ENCODE results near the gene GPATCH1. TPM values are rescaled to one million over a fixed set of nuclear protein-coding genes. Genes with fewer than 3 reads are reported as not detected.
"Not testable (repeated sequence)": the region's sequence is repeated elsewhere in the genome, so short reads cannot be mapped to it uniquely, and the experiment has no call there.

GPATCH1 gene
- total RNA-seq, 1 experiment from 2014 or later, result 7.8 TPM

DNA sequence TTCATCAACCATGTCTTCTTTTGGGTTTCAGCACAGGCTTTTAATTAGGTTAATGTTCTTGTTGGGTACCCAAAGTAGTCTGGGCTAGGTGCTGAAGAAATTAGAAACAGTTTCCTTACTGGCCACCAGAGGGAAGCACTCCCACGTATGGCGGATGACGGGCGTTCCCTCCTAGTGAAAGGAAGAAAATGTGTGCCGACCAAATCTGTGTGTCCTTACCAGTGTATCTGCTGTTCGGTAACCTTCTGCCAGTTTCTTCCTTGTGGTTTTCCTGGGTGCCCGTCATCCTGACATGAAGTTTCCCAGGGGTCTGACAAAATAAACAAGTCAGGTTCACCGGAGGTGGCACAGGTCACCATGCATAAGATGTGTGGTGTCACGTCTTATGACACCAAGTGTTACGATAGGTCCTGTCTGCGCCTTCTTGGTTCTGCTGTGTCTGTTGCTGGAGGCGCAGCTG, 45.0 kb downstream of the GPATCH1 start:
- H2AFZ ChIP-seq (ENCODE audit: low read depth, low read length, poor library complexity, severe bottlenecking), result no peak overlapping the region
- ChIA-PET CTCF (interaction anchor here (1.3 to 2.2 kb wide), 2 partner anchors 58 to 154 kb away, joined by 4 to 35 read pairs; partner anchors contain the start of genes CEP89 and FAAP24), POLR2A (interaction anchor here (0.8 kb wide), 1 partner anchor 154 kb away, joined by 3 read pairs; the partner anchor contains the start of genes CEP89 and FAAP24), RAD21 (ENCODE audit: low non-redundant PET in 1 of 2, low total read pairs in 2 of 2, uncharacterized antibody in 2 of 2, unreplicated experiment in 2 of 2) (interaction anchor here (1.0 to 1.3 kb wide), 3 partner anchors 58 to 154 kb away, joined by 3 to 4 read pairs (median 3); partner anchors contain the start of genes CEP89 (in 1 of the 2) and FAAP24 (in 1 of the 2))
- ATAC-seq, result peak; percentile 93
- H3K79me2 ChIP-seq (ENCODE audit: insufficient read depth, low read length), result no peaks in the 10 kb centered on the region
- H3K9ac ChIP-seq (ENCODE audit: low read length), result no peak overlapping the region
- no peak overlapping the region for H3K4me3 ChIP-seq (replicated peaks in 1 of 2; ENCODE audit: low read depth in 1 of 2, low read length in 2 of 2)
- BruUV-seq (replicated peaks), result no TSS peak
- H3K4me1 ChIP-seq (ENCODE audit: control insufficient read depth in 1 of 2, insufficient read depth in 2 of 2, low read length in 2 of 2), result peaks cover 0 to 4% of the 10 kb centered on the region in 2 experiments; a peak in 2 of 4 replicates
- no peaks in the 10 kb centered on the region for H4K20me1 ChIP-seq (ENCODE audit: insufficient read depth)
- TF ChIP-seq CEBPB (IDR thresholded peaks at IDR 0.05; ENCODE audit: low read depth) (no peak), RAD21 (IDR thresholded peaks at IDR 0.05; ENCODE audit: low read depth) (peak; percentile 76), CTCF (IDR thresholded peaks at IDR 0.05 in 2 of 3, conservative IDR thresholded peaks at IDR 0.05 in 1 of 3; ENCODE audit: borderline replicate concordance in 1 of 3, insufficient read depth in 1 of 3, low read depth in 2 of 3, low read length in 2 of 3) (peak; percentile 60 to 81 (median 80); a peak in 5 of 6 replicates)
- H3K27me3 ChIP-seq (ENCODE audit: insufficient read depth, low read length), result no peaks in the 10 kb centered on the region
- no peaks in the 10 kb centered on the region for H3K9me3 ChIP-seq (ENCODE audit: control insufficient read depth in 1 of 2, insufficient read depth in 1 of 2, low read depth in 1 of 2, low read length in 2 of 2)
- peaks cover 3% of the 10 kb centered on the region in 2 experiments; a peak in 2 of 4 replicates for H3K36me3 ChIP-seq (ENCODE audit: control insufficient read depth in 1 of 2, insufficient read depth in 2 of 2, low read length in 2 of 2)
- DNase-seq (ENCODE audit: low read depth, low spot score), result peak; percentile 28
- H3K9me2 ChIP-seq (ENCODE audit: insufficient read depth), result no peaks in the 10 kb centered on the region
- no peak overlapping the region for H3K27ac ChIP-seq (ENCODE audit: low read depth, low read length)
- H3K4me2 ChIP-seq (ENCODE audit: low read length), result peak overlapping the region; percentile 22; the same call in 1 of the 2 replicates
- intact Hi-C loops (cut with micrococcal nuclease), result loop anchor here (1.0 to 10.0 kb wide), 2 partner anchors 58 to 649 kb away; no protein-coding TSS in a partner anchor

GRCh38 chr19:33126712-33127111, 45.7 kb downstream of the GPATCH1 start:
- H4K20me1 ChIP-seq (ENCODE audit: insufficient read depth); DNase-seq (ENCODE audit: low read depth, low spot score); H3K9ac ChIP-seq (ENCODE audit: low read length); POLR2A ChIA-PET; H3K4me1 ChIP-seq (ENCODE audit: control insufficient read depth in 1 of 2, insufficient read depth in 2 of 2, low read length in 2 of 2); H3K9me2 ChIP-seq (ENCODE audit: insufficient read depth); H3K9me3 ChIP-seq (ENCODE audit: control insufficient read depth in 1 of 2, insufficient read depth in 1 of 2, low read depth in 1 of 2, low read length in 2 of 2); H3K36me3 ChIP-seq (ENCODE audit: control insufficient read depth in 1 of 2, insufficient read depth in 2 of 2, low read length in 2 of 2); H3K27me3 ChIP-seq (ENCODE audit: insufficient read depth, low read length); H3K27ac ChIP-seq (ENCODE audit: low read depth, low read length); H3K79me2 ChIP-seq (ENCODE audit: insufficient read depth, low read length); H2AFZ ChIP-seq (ENCODE audit: low read depth, low read length, poor library complexity, severe bottlenecking); H3K4me2 ChIP-seq (ENCODE audit: low read length); ATAC-seq; H3K4me3 ChIP-seq (replicated peaks in 1 of 2; ENCODE audit: low read depth in 1 of 2, low read length in 2 of 2); BruUV-seq (replicated peaks): not testable (repeated sequence)
- intact Hi-C loops (cut with micrococcal nuclease), result loop anchor here (1.0 to 10.0 kb wide), 2 partner anchors 58 to 648 kb away; no protein-coding TSS in a partner anchor
- RAD21 ChIA-PET (ENCODE audit: low non-redundant PET in 1 of 2, low total read pairs in 2 of 2, uncharacterized antibody in 2 of 2, unreplicated experiment in 2 of 2), result interaction anchor here (0.7 to 1.3 kb wide), 2 partner anchors 155 to 269 kb away, joined by 3 to 4 read pairs; partner anchors contain the start of genes CEP89 (in 1 of the 2) and FAAP24 (in 1 of the 2)
- CTCF ChIA-PET, result interaction anchor here (0.7 to 1.8 kb wide), 2 partner anchors 57 to 280 kb away, joined by 5 read pairs; no protein-coding TSS in a partner anchor
